ENCODE measurements around the gene SDR39U1. TPM values are rescaled to one million over a fixed set of nuclear protein-coding genes. Genes with fewer than 3 reads are reported as not detected.
"Not testable (repeated sequence)": the region's sequence is repeated elsewhere in the genome, so short reads cannot be mapped to it uniquely, and the experiment has no call there.

Gene SDR39U1, protein sequence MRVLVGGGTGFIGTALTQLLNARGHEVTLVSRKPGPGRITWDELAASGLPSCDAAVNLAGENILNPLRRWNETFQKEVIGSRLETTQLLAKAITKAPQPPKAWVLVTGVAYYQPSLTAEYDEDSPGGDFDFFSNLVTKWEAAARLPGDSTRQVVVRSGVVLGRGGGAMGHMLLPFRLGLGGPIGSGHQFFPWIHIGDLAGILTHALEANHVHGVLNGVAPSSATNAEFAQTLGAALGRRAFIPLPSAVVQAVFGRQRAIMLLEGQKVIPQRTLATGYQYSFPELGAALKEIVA
- 12.0 TPM for total RNA-seq

DNA sequence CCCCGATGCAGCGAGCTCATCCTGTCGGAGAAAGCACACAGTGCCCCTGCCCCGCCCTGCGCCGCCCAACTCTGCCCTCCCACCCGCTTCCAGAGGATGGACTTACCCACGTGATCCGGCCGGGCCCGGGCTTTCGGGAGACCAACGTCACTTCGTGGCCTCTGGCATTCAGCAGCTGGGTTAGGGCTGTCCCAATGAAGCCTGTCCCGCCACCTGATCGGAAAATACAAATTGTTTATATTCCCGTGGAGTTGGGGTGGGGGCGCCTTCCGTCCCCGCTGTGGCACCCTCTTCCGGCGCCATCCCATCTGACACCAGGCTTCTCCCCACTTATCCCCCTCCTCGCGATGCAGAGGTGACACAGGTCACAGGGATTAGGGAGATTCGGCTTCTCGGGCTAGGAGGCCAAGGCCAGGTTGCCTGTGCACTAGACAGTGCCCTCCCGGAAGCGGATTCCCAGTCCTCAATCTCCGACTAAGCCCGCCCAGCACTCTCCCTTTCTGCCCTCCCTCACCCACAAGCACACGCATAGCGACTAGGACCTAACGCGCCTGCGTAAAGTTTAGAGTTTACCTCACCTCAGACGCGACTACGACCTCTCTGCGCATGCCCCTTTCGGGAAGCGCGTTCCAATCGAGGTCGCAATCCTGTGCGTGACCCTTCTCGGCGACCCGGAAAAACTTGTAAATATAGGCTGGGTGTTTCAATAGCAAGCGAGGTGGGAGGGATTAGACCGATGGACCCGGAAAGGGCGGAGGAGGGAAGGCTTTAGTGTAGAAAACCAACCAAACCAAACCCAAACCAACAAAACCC is at the start of gene SDR39U1:
SDR39U1 (minus strand) TSS at position 537 of the 813 bp plus-strand sequence; CDS start at position 530, 7 bp downstream.
- Histone ChIP-seq H3K27ac (ENCODE audit: low read depth, low read length) (peak within 1 kb of the TSS; percentile 99), H3K27me3 (ENCODE audit: control insufficient read depth in 3 of 3, insufficient read depth in 3 of 3, low read length in 3 of 3) (no peaks in the 10 kb centered on the region), H3K4me1 (ENCODE audit: control insufficient read depth in 3 of 3, insufficient read depth in 3 of 3, low read length in 3 of 3) (peaks cover 25 to 39% (median 26%) of the 10 kb centered on the region in 3 donors), H3K36me3 (ENCODE audit: control insufficient read depth in 3 of 3, insufficient read depth in 3 of 3, low read length in 3 of 3) (peaks cover 32 to 36% (median 32%) of the 10 kb centered on the region in 3 donors), H3K9ac (ENCODE audit: low read depth in 1 of 3, low read length in 3 of 3) (peak within 1 kb of the TSS; percentile 96 to 99 (median 97)), H3K4me3 (ENCODE audit: low read length in 3 of 3) (peak within 1 kb of the TSS; percentile 81 to 99 (median 91)), H3K9me3 (ENCODE audit: control insufficient read depth in 3 of 3, low read length in 3 of 3) (no peaks in the 10 kb centered on the region)

DNA sequence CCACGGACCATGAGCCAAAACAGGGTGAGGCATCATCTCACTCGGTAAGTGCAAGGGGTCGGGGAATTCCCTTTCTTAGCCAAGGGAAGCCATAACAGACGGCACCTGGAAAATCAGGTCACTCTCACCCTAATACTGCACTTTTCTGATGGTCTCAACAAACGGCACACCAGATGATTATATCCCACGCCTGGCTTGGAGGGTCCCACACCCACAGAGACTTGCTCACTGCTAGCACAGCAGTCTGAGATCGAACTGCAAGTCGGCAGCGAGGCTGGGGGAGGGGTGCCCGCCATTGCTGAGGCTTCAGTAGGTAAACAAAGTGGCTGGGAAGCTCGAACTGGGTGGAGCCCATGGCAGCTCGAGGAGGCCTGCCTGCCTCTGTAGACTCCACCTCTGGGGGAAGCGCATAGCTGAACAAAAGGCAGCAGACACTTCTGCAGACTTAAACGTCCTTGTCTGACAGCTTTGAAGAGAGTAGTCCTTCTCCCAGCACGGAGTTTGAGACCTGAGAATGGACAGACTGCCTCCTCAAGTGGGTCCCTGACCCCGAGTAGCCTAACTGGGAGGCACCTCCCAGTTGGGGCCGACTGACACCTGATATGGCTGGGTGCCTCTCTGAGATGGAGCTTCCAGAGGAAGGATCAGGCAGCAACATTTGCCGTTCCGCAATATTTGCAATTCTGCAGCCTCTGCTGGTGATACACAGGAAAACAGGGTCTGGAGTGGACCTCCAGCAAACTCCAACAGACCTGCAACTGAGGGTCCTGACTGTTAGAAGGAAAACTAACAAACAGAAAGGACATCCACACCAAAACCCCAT is 49.2 kb upstream of the SDR39U1 start:
- not testable (repeated sequence) for H3K9me3 ChIP-seq (ENCODE audit: control insufficient read depth in 3 of 3, low read length in 3 of 3); H3K36me3 ChIP-seq (ENCODE audit: control insufficient read depth in 3 of 3, insufficient read depth in 3 of 3, low read length in 3 of 3); H3K27ac ChIP-seq (ENCODE audit: low read depth, low read length); H3K4me1 ChIP-seq (ENCODE audit: control insufficient read depth in 3 of 3, insufficient read depth in 3 of 3, low read length in 3 of 3); H3K27me3 ChIP-seq (ENCODE audit: control insufficient read depth in 3 of 3, insufficient read depth in 3 of 3, low read length in 3 of 3); H3K4me3 ChIP-seq (ENCODE audit: low read length in 3 of 3); H3K9ac ChIP-seq (ENCODE audit: low read depth in 1 of 3, low read length in 3 of 3)

DNA sequence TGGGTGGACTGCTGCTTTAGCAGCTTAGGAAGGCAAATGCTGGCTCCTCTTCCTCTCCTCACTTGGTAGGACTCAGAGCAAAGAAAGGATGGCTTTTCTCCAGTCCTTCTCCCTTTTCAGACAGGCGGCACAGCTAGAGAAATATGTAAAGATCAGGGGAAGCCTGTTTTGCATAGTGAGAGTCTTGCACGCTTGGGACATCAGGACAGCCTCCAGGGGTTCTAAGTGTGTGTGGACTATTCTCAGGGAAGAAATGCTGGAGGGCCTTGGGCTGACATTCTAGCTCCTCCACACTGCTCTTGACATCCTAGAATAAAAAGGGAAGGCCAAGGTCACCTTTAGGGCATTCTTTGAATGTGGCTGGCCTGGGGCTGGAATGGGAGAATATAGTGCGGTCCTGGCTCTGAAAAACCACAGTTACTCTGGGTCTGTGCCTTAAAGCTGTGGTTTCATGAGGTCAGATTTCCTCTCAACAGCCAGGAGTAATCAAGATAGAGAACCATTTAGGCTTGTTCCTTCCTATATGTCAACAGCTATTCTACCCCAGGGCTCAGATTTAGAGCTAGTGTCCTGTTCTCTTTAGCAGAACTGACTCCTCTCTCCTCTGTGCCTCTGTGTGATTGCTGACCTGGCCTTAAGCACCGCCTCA is 41.2 kb upstream of the SDR39U1 start:
- H3K36me3 ChIP-seq (ENCODE audit: control insufficient read depth in 3 of 3, insufficient read depth in 3 of 3, low read length in 3 of 3), result no peaks in the 10 kb centered on the region
- H3K4me1 ChIP-seq (ENCODE audit: control insufficient read depth in 3 of 3, insufficient read depth in 3 of 3, low read length in 3 of 3), result no peaks in the 10 kb centered on the region
- no peak overlapping the region for H3K4me3 ChIP-seq (ENCODE audit: low read length in 3 of 3)
- H3K27me3 ChIP-seq (ENCODE audit: control insufficient read depth in 3 of 3, insufficient read depth in 3 of 3, low read length in 3 of 3), result no peaks in the 10 kb centered on the region
- no peak overlapping the region for H3K9ac ChIP-seq (ENCODE audit: low read depth in 1 of 3, low read length in 3 of 3)
- H3K9me3 ChIP-seq (ENCODE audit: control insufficient read depth in 3 of 3, low read length in 3 of 3), result no peaks in the 10 kb centered on the region
- H3K27ac ChIP-seq (ENCODE audit: low read depth, low read length), result no peak overlapping the region

DNA sequence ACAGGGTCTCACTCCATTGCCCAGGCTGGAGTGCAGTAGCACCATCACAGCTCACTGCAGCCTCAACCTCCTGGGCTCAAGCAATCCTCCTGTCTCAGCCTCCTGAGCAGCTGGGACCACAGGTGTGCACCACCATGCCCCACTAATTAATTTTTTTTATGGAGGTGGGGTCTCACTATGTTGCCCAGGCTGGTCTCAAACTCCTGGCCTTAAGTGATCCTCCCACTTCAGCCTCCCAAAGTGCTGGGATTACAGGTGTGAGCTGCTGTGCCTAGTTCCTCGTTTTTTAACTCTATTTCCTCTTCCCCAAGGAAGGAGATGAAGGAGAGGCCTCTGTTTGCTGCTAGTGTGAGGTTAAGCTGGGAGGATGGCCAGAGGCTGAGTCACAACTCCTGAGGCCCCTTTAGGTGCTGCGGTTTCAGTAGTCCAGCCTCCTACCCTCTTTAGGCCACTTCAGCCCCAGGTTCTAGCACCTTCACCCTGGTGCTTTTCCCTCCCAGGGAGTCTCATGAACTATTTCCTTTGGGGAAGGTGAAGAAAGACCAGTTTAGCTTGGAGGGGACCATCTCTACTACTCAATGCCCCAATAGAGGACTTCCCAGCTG is 40.2 kb upstream of the SDR39U1 start:
- H3K4me3 ChIP-seq (ENCODE audit: low read length in 3 of 3); H3K27ac ChIP-seq (ENCODE audit: low read depth, low read length); H3K4me1 ChIP-seq (ENCODE audit: control insufficient read depth in 3 of 3, insufficient read depth in 3 of 3, low read length in 3 of 3); H3K9ac ChIP-seq (ENCODE audit: low read depth in 1 of 3, low read length in 3 of 3); H3K27me3 ChIP-seq (ENCODE audit: control insufficient read depth in 3 of 3, insufficient read depth in 3 of 3, low read length in 3 of 3); H3K36me3 ChIP-seq (ENCODE audit: control insufficient read depth in 3 of 3, insufficient read depth in 3 of 3, low read length in 3 of 3); H3K9me3 ChIP-seq (ENCODE audit: control insufficient read depth in 3 of 3, low read length in 3 of 3): not testable (repeated sequence)

DNA sequence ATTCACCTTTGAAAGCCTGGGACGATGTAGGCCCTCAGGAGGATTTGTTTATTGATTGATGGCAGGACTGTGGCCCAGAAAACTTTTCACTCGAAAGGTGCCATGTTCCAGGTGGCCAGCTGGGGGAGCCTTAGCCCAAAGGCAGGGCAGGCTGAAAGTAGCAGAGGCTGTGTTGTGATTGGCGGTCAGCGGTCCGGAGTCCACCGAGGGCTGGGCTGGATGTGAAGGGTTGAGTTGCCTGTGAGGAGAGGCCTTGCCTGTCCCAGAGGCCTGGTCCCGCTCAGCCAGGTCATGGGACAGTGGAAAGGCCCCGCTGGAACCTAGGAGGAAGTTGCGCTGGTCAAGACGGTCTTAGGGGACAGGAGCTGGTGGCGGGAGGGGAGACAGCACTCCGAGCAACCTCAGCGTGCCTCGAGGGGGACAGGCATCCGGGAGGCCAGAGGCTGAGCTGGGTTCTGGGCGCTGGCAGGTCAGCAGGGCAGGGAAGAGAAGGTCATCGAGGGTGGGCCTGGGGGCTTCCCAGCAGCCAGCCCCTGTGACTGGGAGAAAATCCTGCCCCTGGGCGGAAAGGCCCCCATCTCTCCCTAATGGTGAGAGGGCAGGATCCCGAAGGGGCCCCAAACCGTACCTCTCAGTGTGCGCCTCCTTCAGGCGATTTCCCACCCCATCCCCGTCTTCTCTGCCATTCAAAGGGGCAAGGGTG is 39.2 kb upstream of the SDR39U1 start:
- H3K9ac ChIP-seq (ENCODE audit: low read depth in 1 of 3, low read length in 3 of 3), result no peak overlapping the region
- H3K4me1 ChIP-seq (ENCODE audit: control insufficient read depth in 3 of 3, insufficient read depth in 3 of 3, low read length in 3 of 3), result no peaks in the 10 kb centered on the region
- no peaks in the 10 kb centered on the region for H3K36me3 ChIP-seq (ENCODE audit: control insufficient read depth in 3 of 3, insufficient read depth in 3 of 3, low read length in 3 of 3)
- no peaks in the 10 kb centered on the region for H3K9me3 ChIP-seq (ENCODE audit: control insufficient read depth in 3 of 3, low read length in 3 of 3)
- no peak overlapping the region for H3K27ac ChIP-seq (ENCODE audit: low read depth, low read length)
- no peak overlapping the region for H3K4me3 ChIP-seq (ENCODE audit: low read length in 3 of 3)
- H3K27me3 ChIP-seq (ENCODE audit: control insufficient read depth in 3 of 3, insufficient read depth in 3 of 3, low read length in 3 of 3), result no peaks in the 10 kb centered on the region

DNA sequence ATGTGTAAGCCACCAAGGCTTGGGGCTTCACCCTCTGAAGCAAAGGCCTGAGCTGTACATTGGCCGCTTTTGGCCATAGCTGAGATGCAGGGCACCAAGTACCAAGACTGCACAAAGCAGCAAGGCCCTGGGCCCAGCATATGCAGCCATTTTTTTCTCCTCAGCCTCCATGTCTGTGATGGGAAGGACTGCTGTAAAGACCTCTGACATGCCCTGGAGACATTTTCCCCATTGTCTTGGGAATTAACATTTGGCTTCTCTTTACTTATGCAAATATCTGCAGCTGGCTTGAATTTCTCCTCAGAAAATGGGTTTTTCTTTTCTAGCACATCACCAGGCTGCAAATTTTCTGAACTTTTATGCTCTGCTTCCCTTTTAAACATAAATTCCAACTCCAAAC is 37.4 kb upstream of the SDR39U1 start:
- H3K27me3 ChIP-seq (ENCODE audit: control insufficient read depth in 3 of 3, insufficient read depth in 3 of 3, low read length in 3 of 3); H3K36me3 ChIP-seq (ENCODE audit: control insufficient read depth in 3 of 3, insufficient read depth in 3 of 3, low read length in 3 of 3); H3K9me3 ChIP-seq (ENCODE audit: control insufficient read depth in 3 of 3, low read length in 3 of 3); H3K4me1 ChIP-seq (ENCODE audit: control insufficient read depth in 3 of 3, insufficient read depth in 3 of 3, low read length in 3 of 3); H3K4me3 ChIP-seq (ENCODE audit: low read length in 3 of 3); H3K27ac ChIP-seq (ENCODE audit: low read depth, low read length); H3K9ac ChIP-seq (ENCODE audit: low read depth in 1 of 3, low read length in 3 of 3): not testable (repeated sequence)

DNA sequence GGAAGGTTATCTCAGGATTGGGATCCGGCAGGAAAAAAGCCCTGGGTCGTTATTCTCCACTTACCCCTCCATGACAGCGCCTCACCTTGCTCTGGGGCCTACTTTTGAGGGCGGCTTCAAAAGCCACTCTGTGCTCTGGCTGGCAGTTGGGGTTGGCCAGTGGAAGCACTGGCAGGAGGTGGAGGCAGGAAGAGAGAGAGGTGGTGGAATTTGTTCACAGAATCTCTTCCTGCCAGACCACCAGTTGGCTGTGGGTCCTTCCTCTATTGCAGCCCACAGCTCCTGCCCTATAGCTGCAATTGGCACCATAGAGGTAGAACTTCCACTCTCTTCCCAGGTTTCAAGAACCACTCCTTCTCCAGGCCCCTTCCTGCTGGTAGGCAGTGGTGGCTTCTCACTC is 32.7 kb upstream of the SDR39U1 start:
- Histone ChIP-seq H3K27ac (ENCODE audit: low read depth, low read length) (no peak overlapping the region), H3K9ac (ENCODE audit: low read depth in 1 of 3, low read length in 3 of 3) (no peak overlapping the region), H3K9me3 (ENCODE audit: control insufficient read depth in 3 of 3, low read length in 3 of 3) (no peaks in the 10 kb centered on the region), H3K36me3 (ENCODE audit: control insufficient read depth in 3 of 3, insufficient read depth in 3 of 3, low read length in 3 of 3) (no peaks in the 10 kb centered on the region), H3K27me3 (ENCODE audit: control insufficient read depth in 3 of 3, insufficient read depth in 3 of 3, low read length in 3 of 3) (no peaks in the 10 kb centered on the region), H3K4me3 (ENCODE audit: low read length in 3 of 3) (no peak overlapping the region), H3K4me1 (ENCODE audit: control insufficient read depth in 3 of 3, insufficient read depth in 3 of 3, low read length in 3 of 3) (no peaks in the 10 kb centered on the region)

DNA sequence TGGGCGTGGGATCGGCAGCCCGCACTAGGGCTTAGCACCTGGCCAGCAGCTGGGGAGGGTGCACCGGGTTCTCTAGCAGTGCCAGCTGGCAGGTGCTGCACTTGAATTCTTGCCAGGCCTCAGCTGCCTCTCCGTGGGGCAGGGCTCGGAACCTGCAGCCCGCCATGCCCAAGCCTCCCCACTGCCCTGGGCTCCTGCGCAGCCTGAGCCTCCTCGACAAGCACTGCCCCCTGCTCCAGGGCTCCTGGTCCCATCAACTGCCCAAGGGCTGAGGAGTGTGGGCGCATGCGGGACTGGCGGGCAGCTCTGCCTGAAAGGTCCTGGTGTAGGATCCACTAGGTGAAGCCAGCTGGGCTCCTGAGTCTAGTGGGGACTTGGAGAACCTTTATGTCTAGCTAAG is 30.6 kb upstream of the SDR39U1 start:
- H3K9ac ChIP-seq (ENCODE audit: low read depth in 1 of 3, low read length in 3 of 3), result no peak overlapping the region
- no peaks in the 10 kb centered on the region for H3K36me3 ChIP-seq (ENCODE audit: control insufficient read depth in 3 of 3, insufficient read depth in 3 of 3, low read length in 3 of 3)
- no peaks in the 10 kb centered on the region for H3K9me3 ChIP-seq (ENCODE audit: control insufficient read depth in 3 of 3, low read length in 3 of 3)
- no peaks in the 10 kb centered on the region for H3K4me1 ChIP-seq (ENCODE audit: control insufficient read depth in 3 of 3, insufficient read depth in 3 of 3, low read length in 3 of 3)
- no peak overlapping the region for H3K27ac ChIP-seq (ENCODE audit: low read depth, low read length)
- H3K27me3 ChIP-seq (ENCODE audit: control insufficient read depth in 3 of 3, insufficient read depth in 3 of 3, low read length in 3 of 3), result no peaks in the 10 kb centered on the region
- no peak overlapping the region for H3K4me3 ChIP-seq (ENCODE audit: low read length in 3 of 3)

DNA sequence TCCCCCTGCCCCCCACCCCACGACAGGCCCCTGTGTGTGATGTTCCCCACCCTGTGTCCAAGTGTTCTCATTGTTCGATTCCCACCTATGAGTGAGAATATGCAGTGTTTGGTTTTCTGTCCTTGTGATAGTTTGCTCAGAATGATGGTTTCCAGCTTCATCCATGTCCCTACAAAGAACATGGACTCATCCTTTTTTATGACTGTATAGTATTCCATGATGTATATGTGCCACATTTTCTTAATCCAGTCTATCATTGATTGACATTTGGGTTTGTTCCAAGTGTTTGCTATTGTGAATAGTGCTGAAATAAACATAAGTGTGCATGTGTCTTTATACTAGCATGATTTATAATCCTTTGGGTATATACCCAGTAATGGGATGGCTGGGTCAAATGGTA is 27.9 kb upstream of the SDR39U1 start:
- not testable (repeated sequence) for H3K4me1 ChIP-seq (ENCODE audit: control insufficient read depth in 3 of 3, insufficient read depth in 3 of 3, low read length in 3 of 3); H3K4me3 ChIP-seq (ENCODE audit: low read length in 3 of 3); H3K9me3 ChIP-seq (ENCODE audit: control insufficient read depth in 3 of 3, low read length in 3 of 3); H3K27me3 ChIP-seq (ENCODE audit: control insufficient read depth in 3 of 3, insufficient read depth in 3 of 3, low read length in 3 of 3); H3K36me3 ChIP-seq (ENCODE audit: control insufficient read depth in 3 of 3, insufficient read depth in 3 of 3, low read length in 3 of 3); H3K27ac ChIP-seq (ENCODE audit: low read depth, low read length); H3K9ac ChIP-seq (ENCODE audit: low read depth in 1 of 3, low read length in 3 of 3)
